Measurements from ENCODE around the gene S100A8. TPM values are rescaled to one million over a fixed set of nuclear protein-coding genes. Genes with fewer than 3 reads are reported as not detected.

The S100A8 gene
- total RNA-seq, 1 donor from 2014 or later = not detected

DNA sequence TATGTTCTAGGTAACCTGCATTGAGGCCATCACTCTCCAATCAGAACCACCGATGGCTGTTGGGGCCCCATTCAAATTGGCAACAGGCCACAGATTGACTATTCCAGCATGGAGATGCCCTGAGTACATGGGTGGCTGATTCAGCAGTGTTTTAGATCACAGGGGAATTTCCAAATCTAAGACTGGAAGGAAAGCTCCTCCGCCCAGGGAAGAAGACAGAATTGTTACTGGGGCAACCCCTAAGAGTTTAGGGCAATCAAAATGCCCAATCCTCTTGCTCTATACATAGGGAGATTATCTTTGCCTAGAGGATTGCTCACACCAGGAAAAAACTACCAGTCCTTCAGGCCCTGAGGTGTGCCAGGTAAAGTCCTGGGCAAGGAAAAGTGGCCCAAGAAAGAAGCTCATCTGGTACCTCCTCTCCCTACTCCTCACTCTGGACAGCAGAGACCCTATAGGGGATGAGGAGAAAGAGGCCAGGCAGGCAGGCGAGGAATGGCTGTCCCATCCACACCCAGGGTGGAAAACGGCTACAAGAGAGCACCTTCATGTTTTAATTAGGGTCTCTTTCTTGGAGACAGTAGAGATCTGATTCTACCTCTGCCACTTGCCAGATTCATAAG is 5.8 kb downstream of the S100A8 start:
- DNase-seq (ENCODE audit: low read depth) = no peak

GRCh38 chr1:153380711-153381110 is 10.2 kb downstream of the S100A8 start:
- Histone ChIP-seq H3K4me3 (ENCODE audit: low read depth, low read length) (no peak overlapping the region), H3K36me3 (ENCODE audit: control insufficient read depth, insufficient read depth, low read length) (no peaks in the 10 kb centered on the region), H3K27me3 (ENCODE audit: control insufficient read depth, insufficient read depth, low read length) (no peaks in the 10 kb centered on the region)
- no peak for DNase-seq (ENCODE audit: low read depth)
- no peak for TF ChIP-seq CTCF (IDR thresholded peaks at IDR 0.05; ENCODE audit: insufficient read depth, low read length, poor library complexity, severe bottlenecking)

More for the DNA sequence above, 5.8 kb downstream of the S100A8 start:
- Histone ChIP-seq H3K27me3 (ENCODE audit: control insufficient read depth, insufficient read depth, low read length) (no peaks in the 10 kb centered on the region), H3K36me3 (ENCODE audit: control insufficient read depth, insufficient read depth, low read length) (no peaks in the 10 kb centered on the region), H3K4me3 (ENCODE audit: low read depth, low read length) (no peak overlapping the region)
- no peak for TF ChIP-seq CTCF (IDR thresholded peaks at IDR 0.05; ENCODE audit: insufficient read depth, low read length, poor library complexity, severe bottlenecking)

GRCh38 chr1:153379591-153379990 is 11.3 kb downstream of the S100A8 start:
- no peak for TF ChIP-seq CTCF (IDR thresholded peaks at IDR 0.05; ENCODE audit: insufficient read depth, low read length, poor library complexity, severe bottlenecking)
- H3K4me3 ChIP-seq (ENCODE audit: low read depth, low read length) = no peak overlapping the region
- H3K36me3 ChIP-seq (ENCODE audit: control insufficient read depth, insufficient read depth, low read length) = no peaks in the 10 kb centered on the region
- no peak for DNase-seq (ENCODE audit: low read depth)
- no peaks in the 10 kb centered on the region for H3K27me3 ChIP-seq (ENCODE audit: control insufficient read depth, insufficient read depth, low read length)

DNA sequence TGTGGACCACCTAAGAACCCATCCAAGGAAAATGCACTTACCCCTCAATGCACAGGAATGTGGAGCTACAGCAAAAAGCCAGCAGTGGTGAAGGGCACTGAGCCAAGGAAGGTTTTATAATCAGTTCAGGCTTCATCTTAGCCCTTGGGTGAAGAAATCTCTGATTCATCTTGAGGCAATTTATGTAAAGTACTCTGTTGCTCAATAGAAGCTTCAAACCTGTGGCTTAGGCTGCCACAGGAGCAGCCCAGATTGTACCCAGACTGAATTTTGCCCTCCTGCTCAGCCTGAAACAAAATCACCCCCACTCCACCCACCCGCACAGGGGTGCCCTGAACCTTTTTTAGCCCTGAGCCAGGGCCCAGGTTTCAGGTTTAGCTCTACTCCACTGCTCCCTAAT is 15.4 kb downstream of the S100A8 start, which contains the start of gene S100A12:
TSS of gene S100A12 (minus strand) at position 111 of the 400 bp plus-strand sequence. CDS start 1,029 bp downstream, outside the sequence.
- TF ChIP-seq CTCF (IDR thresholded peaks at IDR 0.05; ENCODE audit: insufficient read depth, low read length, poor library complexity, severe bottlenecking) = no peak
- peak; percentile 42 for DNase-seq (ENCODE audit: low read depth)
- H3K4me3 ChIP-seq (ENCODE audit: low read depth, low read length) = no peak within 1 kb of the TSS
- no peaks in the 10 kb centered on the region for H3K36me3 ChIP-seq (ENCODE audit: control insufficient read depth, insufficient read depth, low read length)
- H3K27me3 ChIP-seq (ENCODE audit: control insufficient read depth, insufficient read depth, low read length) = no peaks in the 10 kb centered on the region

- Histone ChIP-seq H3K36me3 (ENCODE audit: control insufficient read depth, insufficient read depth, low read length) (no peaks in the 10 kb centered on the region), H3K27me3 (ENCODE audit: control insufficient read depth, insufficient read depth, low read length) (no peaks in the 10 kb centered on the region), H3K4me3 (ENCODE audit: low read depth, low read length) (no peak overlapping the region)
- DNase-seq (ENCODE audit: low read depth) = no peak
- no peak for TF ChIP-seq CTCF (IDR thresholded peaks at IDR 0.05; ENCODE audit: insufficient read depth, low read length, poor library complexity, severe bottlenecking)
Measured at GRCh38 chr1:153374071-153374470, 16.8 kb downstream of the S100A8 start.

- DNase-seq (ENCODE audit: low read depth) = no peak
- H3K27me3 ChIP-seq (ENCODE audit: control insufficient read depth, insufficient read depth, low read length) = no peaks in the 10 kb centered on the region
- TF ChIP-seq CTCF (IDR thresholded peaks at IDR 0.05; ENCODE audit: insufficient read depth, low read length, poor library complexity, severe bottlenecking) = no peak
- H3K4me3 ChIP-seq (ENCODE audit: low read depth, low read length) = no peak overlapping the region
- H3K36me3 ChIP-seq (ENCODE audit: control insufficient read depth, insufficient read depth, low read length) = no peaks in the 10 kb centered on the region
Measured at GRCh38 chr1:153372571-153372970, 18.3 kb downstream of the S100A8 start.

All from kidney epithelial cell (primary cell).